ENCODE measurements around the gene SIK3.

DNA sequence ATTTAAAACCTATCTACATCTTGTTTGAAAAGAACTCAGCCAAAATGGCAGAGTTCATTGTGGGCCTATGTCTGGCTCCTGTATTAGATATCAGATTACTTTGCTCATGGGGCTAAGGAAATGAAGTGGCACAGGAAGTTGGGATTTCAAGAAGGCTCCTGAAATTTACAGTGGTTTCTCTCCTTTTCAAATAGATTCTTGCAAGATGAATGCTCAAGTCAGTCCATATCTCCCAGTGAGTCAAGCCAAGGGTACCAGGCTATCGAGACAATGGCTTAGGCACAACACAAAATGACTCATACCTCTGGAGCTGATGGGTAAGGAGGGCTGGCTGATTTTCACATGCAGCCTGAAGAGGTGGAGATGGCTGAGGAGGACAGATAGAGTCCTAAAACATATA, 236.7 kb downstream of the SIK3 start:
- TF ChIP-seq, protein P1, sequence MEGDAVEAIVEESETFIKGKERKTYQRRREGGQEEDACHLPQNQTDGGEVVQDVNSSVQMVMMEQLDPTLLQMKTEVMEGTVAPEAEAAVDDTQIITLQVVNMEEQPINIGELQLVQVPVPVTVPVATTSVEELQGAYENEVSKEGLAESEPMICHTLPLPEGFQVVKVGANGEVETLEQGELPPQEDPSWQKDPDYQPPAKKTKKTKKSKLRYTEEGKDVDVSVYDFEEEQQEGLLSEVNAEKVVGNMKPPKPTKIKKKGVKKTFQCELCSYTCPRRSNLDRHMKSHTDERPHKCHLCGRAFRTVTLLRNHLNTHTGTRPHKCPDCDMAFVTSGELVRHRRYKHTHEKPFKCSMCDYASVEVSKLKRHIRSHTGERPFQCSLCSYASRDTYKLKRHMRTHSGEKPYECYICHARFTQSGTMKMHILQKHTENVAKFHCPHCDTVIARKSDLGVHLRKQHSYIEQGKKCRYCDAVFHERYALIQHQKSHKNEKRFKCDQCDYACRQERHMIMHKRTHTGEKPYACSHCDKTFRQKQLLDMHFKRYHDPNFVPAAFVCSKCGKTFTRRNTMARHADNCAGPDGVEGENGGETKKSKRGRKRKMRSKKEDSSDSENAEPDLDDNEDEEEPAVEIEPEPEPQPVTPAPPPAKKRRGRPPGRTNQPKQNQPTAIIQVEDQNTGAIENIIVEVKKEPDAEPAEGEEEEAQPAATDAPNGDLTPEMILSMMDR (IDR thresholded peaks at IDR 0.05) = no peak
- TF ChIP-seq POLR2A (IDR thresholded peaks at IDR 0.05) = no peak
